22Rv1 (cell line): Measurements from ENCODE around the gene PEDS1.

ENCODE experiments used
- CTCF ChIP-seq: fragments of 450-650 bp; IDR thresholded peaks from 2 replicates; pipeline ENCODE4 v1.5.1; 2017; ENCODE audit warnings: mild to moderate bottlenecking
- ZFX ChIP-seq: fragments of 450-650 bp; IDR thresholded peaks from 2 replicates; pipeline ENCODE4 v1.6.1; 2017; ENCODE audit warnings: antibody characterized with exemption, borderline replicate concordance

DNA sequence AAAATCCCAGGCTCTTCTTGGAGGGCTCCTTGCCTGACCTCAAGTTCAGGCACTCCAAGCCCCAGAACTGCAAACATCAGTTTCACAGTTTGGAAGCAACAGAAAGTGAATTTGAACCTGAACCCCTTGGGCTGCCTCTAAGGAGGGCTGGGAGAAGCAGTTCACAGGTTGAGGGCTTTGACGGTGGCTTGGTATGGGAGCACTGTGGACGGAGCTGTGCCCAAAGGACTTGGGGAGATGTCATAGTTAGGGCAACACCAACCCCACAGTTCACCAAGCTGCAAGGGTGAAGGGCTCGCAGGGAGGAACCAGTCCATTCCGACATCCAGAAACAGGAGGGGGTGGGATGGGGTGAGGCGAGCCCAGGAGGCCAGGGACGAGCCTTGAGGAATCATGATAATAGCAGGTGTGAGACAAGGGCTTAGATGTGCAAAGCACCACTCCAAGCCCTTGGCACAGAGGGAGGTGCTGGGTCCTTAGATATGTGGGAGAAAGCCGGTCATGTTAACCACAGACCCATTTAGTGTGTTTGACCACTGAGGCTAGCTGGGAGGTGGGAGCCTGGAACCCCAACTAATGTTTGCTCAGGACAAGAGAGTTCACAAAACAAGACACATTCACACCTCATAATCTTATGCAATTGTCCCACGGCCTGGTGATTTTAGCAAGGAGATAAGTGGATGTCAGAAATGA lies 41.5 kb upstream of the PEDS1 start:
- TF ChIP-seq CTCF: no peak
- no peak for TF ChIP-seq ZFX
